DOHH2 (cell line): Measurements from ENCODE around the gene FKBP2.
A peak's percentile ranks its signal among the peaks of the same experiment; 100 is the strongest.

ENCODE experiments used
- CTCF ChIP-seq: fragments of 200-600 bp; sonication (generic); IDR thresholded peaks from one replicate; pipeline ENCODE4 v1.5.1; 2014; ENCODE audit warnings: antibody characterized with exemption, mild to moderate bottlenecking, low read depth, low read length; ENCODE audit not compliant: poor library complexity, severe bottlenecking
- EZH2phosphoT487 ChIP-seq: fragments of 200-600 bp; sonication (generic); IDR thresholded peaks from 2 replicates; pipeline ENCODE4 v1.6.1; 2017; ENCODE audit warnings: borderline replicate concordance, mild to moderate bottlenecking, antibody characterized with exemption, low read length, moderate library complexity, mixed read lengths

GRCh38 chr11:64204464-64204989 is 36.4 kb upstream of the FKBP2 start:
- TF ChIP-seq CTCF (peak; percentile 83), EZH2phosphoT487 (no peak)
